ENCODE data around the gene GNAZ. TPM values are rescaled to one million over a fixed set of nuclear protein-coding genes. Genes with fewer than 3 reads are reported as not detected.

GNAZ gene
- total and polyA plus RNA-seq, 8 donors: 4.3 to 18.8 (median 9.4) TPM

DNA sequence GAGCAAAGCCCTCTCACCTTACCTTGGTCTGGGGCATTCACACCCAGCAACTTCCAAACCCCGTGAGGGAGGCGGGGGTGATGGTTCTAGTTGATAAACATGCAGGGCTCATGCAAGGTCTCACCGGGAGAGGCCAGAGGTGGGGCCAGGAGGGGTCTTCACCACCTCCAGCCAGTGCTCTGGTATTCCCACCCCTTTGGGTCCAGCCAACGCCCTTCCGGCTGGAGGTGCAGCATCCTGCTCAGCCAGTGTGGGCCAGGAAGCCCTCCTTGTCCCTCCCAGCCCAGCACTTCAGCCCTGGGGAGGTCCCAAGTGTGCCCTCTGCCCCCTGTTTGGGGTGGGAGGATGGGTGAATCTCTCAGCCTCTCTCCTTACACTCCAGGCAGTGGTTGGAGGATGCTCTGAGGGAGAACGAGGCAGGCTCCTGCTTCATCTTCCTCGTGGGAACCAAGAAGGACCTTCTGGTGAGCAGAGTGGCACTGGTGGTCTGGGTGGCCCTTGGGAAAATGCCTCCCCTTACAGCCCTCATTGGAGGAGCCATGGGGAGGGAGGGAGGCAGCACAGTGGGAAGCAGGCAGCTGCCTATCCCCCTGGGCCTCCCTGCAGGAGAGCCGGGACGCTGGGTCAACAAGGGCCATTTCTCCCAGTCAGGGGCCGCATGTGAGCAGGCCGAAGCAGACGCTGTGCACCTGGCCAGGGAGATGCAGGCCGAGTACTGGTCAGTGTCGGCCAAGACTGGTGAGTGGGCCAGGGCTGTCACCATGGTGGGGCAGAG is 88.4 kb downstream of the GNAZ start:
- no peaks in the 10 kb centered on the region for H3K27me3 ChIP-seq
- H3K27ac ChIP-seq: no peak overlapping the region
- intact Hi-C loops (cut with DNase I; ENCODE audit: low total_unique reads): no loop called here
- DNase-seq: no peak
- no peaks in the 10 kb centered on the region for H3K9me3 ChIP-seq
- H3K36me3 ChIP-seq: peaks cover 0 to 54% (median 9%) of the 10 kb centered on the region in 4 donors
- WGBS, 5 donors: 80 to 85% (median 83%) methylated on average over 10 to 14 of the region's 14 CpGs
- no peak overlapping the region for H3K4me3 ChIP-seq
- peaks cover 0 to 18% (median 11%) of the 10 kb centered on the region in 4 donors for H3K4me1 ChIP-seq
- TF ChIP-seq, protein P1, sequence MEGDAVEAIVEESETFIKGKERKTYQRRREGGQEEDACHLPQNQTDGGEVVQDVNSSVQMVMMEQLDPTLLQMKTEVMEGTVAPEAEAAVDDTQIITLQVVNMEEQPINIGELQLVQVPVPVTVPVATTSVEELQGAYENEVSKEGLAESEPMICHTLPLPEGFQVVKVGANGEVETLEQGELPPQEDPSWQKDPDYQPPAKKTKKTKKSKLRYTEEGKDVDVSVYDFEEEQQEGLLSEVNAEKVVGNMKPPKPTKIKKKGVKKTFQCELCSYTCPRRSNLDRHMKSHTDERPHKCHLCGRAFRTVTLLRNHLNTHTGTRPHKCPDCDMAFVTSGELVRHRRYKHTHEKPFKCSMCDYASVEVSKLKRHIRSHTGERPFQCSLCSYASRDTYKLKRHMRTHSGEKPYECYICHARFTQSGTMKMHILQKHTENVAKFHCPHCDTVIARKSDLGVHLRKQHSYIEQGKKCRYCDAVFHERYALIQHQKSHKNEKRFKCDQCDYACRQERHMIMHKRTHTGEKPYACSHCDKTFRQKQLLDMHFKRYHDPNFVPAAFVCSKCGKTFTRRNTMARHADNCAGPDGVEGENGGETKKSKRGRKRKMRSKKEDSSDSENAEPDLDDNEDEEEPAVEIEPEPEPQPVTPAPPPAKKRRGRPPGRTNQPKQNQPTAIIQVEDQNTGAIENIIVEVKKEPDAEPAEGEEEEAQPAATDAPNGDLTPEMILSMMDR (IDR thresholded peaks at IDR 0.05): no peak
- no peak for TF ChIP-seq EP300 (IDR thresholded peaks at IDR 0.05)
- TF ChIP-seq POLR2A (IDR thresholded peaks at IDR 0.05): no peak
- TF ChIP-seq POLR2AphosphoS5 (IDR thresholded peaks at IDR 0.05): no peak

DNA sequence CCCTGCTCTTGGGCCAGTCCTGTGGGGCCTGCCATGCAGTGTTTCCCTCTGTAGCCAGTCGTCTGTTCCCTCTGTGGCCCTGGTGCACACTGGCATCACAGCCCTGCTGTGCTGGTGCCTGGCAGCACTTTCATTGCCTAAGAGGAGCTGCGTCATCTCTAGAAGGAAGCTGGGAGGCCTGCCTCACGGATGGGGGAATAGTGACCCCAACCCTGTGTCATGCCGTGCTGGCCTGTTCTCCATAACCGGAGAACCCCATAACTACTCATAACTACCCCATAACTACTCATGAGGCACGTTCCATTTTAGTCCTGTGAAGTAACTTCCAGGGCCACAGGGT is 88.9 kb downstream of the GNAZ start:
- Histone ChIP-seq H3K4me3 (no peak overlapping the region), H3K36me3 (peaks cover 0 to 49% (median 9%) of the 10 kb centered on the region in 4 donors), H3K4me1 (peaks cover 0 to 24% (median 15%) of the 10 kb centered on the region in 4 donors), H3K27me3 (no peaks in the 10 kb centered on the region), H3K27ac (no peak overlapping the region), H3K9me3 (no peaks in the 10 kb centered on the region)
- WGBS, 5 donors: 69 to 90% (median 83%) methylated on average over 4 to 6 of the region's 6 CpGs
- TF ChIP-seq, protein P1 (IDR thresholded peaks at IDR 0.05): no peak
- TF ChIP-seq POLR2A (IDR thresholded peaks at IDR 0.05): no peak
- TF ChIP-seq POLR2AphosphoS5 (IDR thresholded peaks at IDR 0.05): no peak
- DNase-seq: no peak
- intact Hi-C loops (cut with DNase I; ENCODE audit: low total_unique reads): no loop called here

DNA sequence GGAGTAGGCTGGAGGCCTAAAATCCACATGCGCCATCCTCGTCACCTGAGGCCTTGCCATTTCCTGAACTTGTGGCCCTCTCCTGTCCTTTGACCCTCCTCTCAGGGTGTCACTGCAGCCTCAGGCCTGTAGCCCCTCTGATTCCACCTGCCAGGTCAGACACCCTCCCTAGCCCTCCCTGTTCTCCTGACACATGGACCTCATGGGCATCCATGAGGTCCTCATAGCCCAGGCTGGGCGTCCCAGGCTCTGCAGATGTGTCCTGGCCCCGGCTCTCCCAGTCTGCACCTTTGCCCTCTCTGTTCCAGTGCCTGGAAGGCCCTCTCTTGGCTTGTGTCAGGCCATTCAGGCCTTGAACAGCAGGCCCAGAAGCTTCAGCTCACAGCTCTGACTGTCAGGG is 90.7 kb downstream of the GNAZ start:
- Histone ChIP-seq H3K4me1 (peaks cover 0 to 24% (median 15%) of the 10 kb centered on the region in 4 donors), H3K27me3 (no peaks in the 10 kb centered on the region), H3K36me3 (peaks cover 0 to 32% (median 5%) of the 10 kb centered on the region in 4 donors), H3K9me3 (no peaks in the 10 kb centered on the region), H3K27ac (no peak overlapping the region), H3K4me3 (no peak overlapping the region)
- TF ChIP-seq, protein P1 (IDR thresholded peaks at IDR 0.05): no peak
- no peak for TF ChIP-seq POLR2AphosphoS5 (IDR thresholded peaks at IDR 0.05)
- TF ChIP-seq POLR2A (IDR thresholded peaks at IDR 0.05): no peak
- TF ChIP-seq EP300 (IDR thresholded peaks at IDR 0.05): no peak
- intact Hi-C loops (cut with DNase I; ENCODE audit: low total_unique reads): no loop called here
- DNase-seq: no peak
- WGBS, 5 donors: 81 to 95% (median 93%) methylated on average over 3 to 4 of the region's 4 CpGs

DNA sequence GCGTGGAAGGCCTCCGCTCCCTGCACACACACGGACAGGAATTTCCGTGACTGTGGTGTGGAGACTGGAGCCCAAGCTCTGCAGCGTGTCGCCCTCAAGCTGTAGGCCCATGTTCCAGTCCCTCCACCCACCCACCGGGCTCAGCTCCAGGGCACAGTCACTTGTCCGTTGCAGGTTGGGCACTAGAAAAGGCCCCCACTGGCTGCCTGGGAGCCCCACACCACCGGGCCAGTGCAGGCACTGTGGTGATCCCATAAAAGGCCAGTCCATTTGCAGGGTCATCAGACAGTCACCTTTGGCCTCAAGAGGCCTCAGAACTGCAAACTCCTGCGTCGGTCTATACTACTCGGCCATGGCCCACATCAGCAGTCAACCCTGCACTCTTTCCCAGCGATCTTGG is 91.3 kb downstream of the GNAZ start:
- 86 to 95% (median 89%) methylated on average over 4 to 13 of the region's 13 CpGs for WGBS, 5 donors
- peaks cover 0 to 27% (median 4%) of the 10 kb centered on the region in 4 donors for H3K36me3 ChIP-seq

More for the DNA sequence above, 91.3 kb downstream of the GNAZ start:
- no peak overlapping the region for H3K27ac ChIP-seq
- no peak for DNase-seq
- TF ChIP-seq POLR2A (IDR thresholded peaks at IDR 0.05) (no peak), EP300 (IDR thresholded peaks at IDR 0.05) (no peak), POLR2AphosphoS5 (IDR thresholded peaks at IDR 0.05) (no peak)
- TF ChIP-seq, protein P1 (IDR thresholded peaks at IDR 0.05): no peak
- no peaks in the 10 kb centered on the region for H3K27me3 ChIP-seq
- intact Hi-C loops (cut with DNase I; ENCODE audit: low total_unique reads): no loop called here
- H3K9me3 ChIP-seq: no peaks in the 10 kb centered on the region
- H3K4me3 ChIP-seq: no peak overlapping the region
- H3K4me1 ChIP-seq: peaks cover 0 to 23% (median 15%) of the 10 kb centered on the region in 4 donors

Measured in stomach (tissue), 9 donors.